ENCODE results near the gene COMMD1. TPM values are rescaled to one million over a fixed set of nuclear protein-coding genes. Genes with fewer than 3 reads are reported as not detected.
"Not testable (repeated sequence)": the region's sequence is repeated elsewhere in the genome, so short reads cannot be mapped to it uniquely, and the experiment has no call there.

COMMD1 gene
- total RNA-seq, 1 donor from 2014 or later, result 26.6 TPM

GRCh38 chr2:62145478-62146100, 240.1 kb downstream of the COMMD1 start:
- no peak for TF ChIP-seq CTCF (IDR thresholded peaks at IDR 0.05)
- Histone ChIP-seq H3K36me3 (no peaks in the 10 kb centered on the region), H3K27me3 (ENCODE audit: low read depth) (no peaks in the 10 kb centered on the region), H3K4me3 (no peak overlapping the region), H3K9me3 (no peaks in the 10 kb centered on the region), H3K4me1 (no peaks in the 10 kb centered on the region), H3K27ac (no peak overlapping the region)
- ATAC-seq (no peak), DNase-seq (no peak)
- intact Hi-C loops (cut with DNase I), result no loop called here

GRCh38 chr2:62146790-62147189, 241.3 kb downstream of the COMMD1 start:
- ATAC-seq; DNase-seq; H3K4me1 ChIP-seq; H3K9me3 ChIP-seq; H3K36me3 ChIP-seq; H3K4me3 ChIP-seq; H3K27me3 ChIP-seq (ENCODE audit: low read depth); intact Hi-C loops (cut with DNase I); H3K27ac ChIP-seq: not testable (repeated sequence)

- DNase-seq (no peak), ATAC-seq (no peak)
- Histone ChIP-seq H3K4me1 (no peaks in the 10 kb centered on the region), H3K9me3 (no peaks in the 10 kb centered on the region), H3K4me3 (no peak overlapping the region), H3K27me3 (ENCODE audit: low read depth) (no peaks in the 10 kb centered on the region), H3K36me3 (no peaks in the 10 kb centered on the region), H3K27ac (no peak overlapping the region)
- no peak for TF ChIP-seq CTCF (IDR thresholded peaks at IDR 0.05)
- intact Hi-C loops (cut with DNase I), result no loop called here
Measured at GRCh38 chr2:62147610-62148301, 242.3 kb downstream of the COMMD1 start.

- Histone ChIP-seq H3K27ac (no peak overlapping the region), H3K36me3 (no peaks in the 10 kb centered on the region), H3K4me3 (no peak overlapping the region), H3K27me3 (ENCODE audit: low read depth) (no peaks in the 10 kb centered on the region), H3K9me3 (no peaks in the 10 kb centered on the region), H3K4me1 (no peaks in the 10 kb centered on the region)
- no peak for ATAC-seq
- intact Hi-C loops (cut with DNase I), result no loop called here
- no peak for TF ChIP-seq CTCF (IDR thresholded peaks at IDR 0.05)
- no peak for DNase-seq
Measured at GRCh38 chr2:62149708-62150107, 244.2 kb downstream of the COMMD1 start.

- no peaks in the 10 kb centered on the region for H3K9me3 ChIP-seq
- H3K27ac ChIP-seq, result no peak overlapping the region
- no peak for ATAC-seq
- no peaks in the 10 kb centered on the region for H3K27me3 ChIP-seq (ENCODE audit: low read depth)
- H3K4me1 ChIP-seq, result no peaks in the 10 kb centered on the region
- intact Hi-C loops (cut with DNase I), result no loop called here
- H3K4me3 ChIP-seq, result no peak overlapping the region
- H3K36me3 ChIP-seq, result no peaks in the 10 kb centered on the region
- no peak for TF ChIP-seq CTCF (IDR thresholded peaks at IDR 0.05)
- DNase-seq, result no peak
Measured at GRCh38 chr2:62150597-62151305, 245.3 kb downstream of the COMMD1 start.

GRCh38 chr2:62151306-62151638, 245.8 kb downstream of the COMMD1 start:
- DNase-seq (no peak), ATAC-seq (no peak)
- H3K4me3 ChIP-seq, result no peak overlapping the region
- intact Hi-C loops (cut with DNase I), result no loop called here
- H3K27me3 ChIP-seq (ENCODE audit: low read depth), result no peaks in the 10 kb centered on the region
- no peak for TF ChIP-seq CTCF (IDR thresholded peaks at IDR 0.05)
- no peaks in the 10 kb centered on the region for H3K4me1 ChIP-seq
- no peaks in the 10 kb centered on the region for H3K9me3 ChIP-seq
- H3K27ac ChIP-seq, result no peak overlapping the region
- H3K36me3 ChIP-seq, result no peaks in the 10 kb centered on the region
